GM19395 (cell line): ENCODE data around the gene FAM131C.
A peak's percentile ranks its signal among the peaks of the same experiment; 100 is the strongest.
"Not testable (repeated sequence)": the region's sequence is repeated elsewhere in the genome, so short reads cannot be mapped to it uniquely, and the experiment has no call there.

ENCODE experiments used
- ATAC-seq: cut with Tn5 transposase; IDR thresholded peaks from one replicate; pipeline ENCODE4 v1.9.1; 2021; ENCODE audit warnings: mild to moderate bottlenecking, moderate library complexity; ENCODE audit not compliant: unreplicated experiment

Gene FAM131C

GRCh38 chr1:16107039-16107438 lies 33.6 kb upstream of the FAM131C start:
- not testable (repeated sequence) for ATAC-seq

GRCh38 chr1:16101623-16102022 lies 28.2 kb upstream of the FAM131C start:
- no peak for ATAC-seq

- ATAC-seq: no peak
These were observed 26.0 kb upstream of the FAM131C start for GRCh38 chr1:16099412-16099811.

GRCh38 chr1:16095447-16095846 lies 22.0 kb upstream of the FAM131C start:
- no peak for ATAC-seq

- ATAC-seq: no peak
These were observed 21.2 kb upstream of the FAM131C start for GRCh38 chr1:16094453-16095158.

- ATAC-seq: no peak
These were observed 20.2 kb upstream of the FAM131C start for GRCh38 chr1:16093611-16094010.

GRCh38 chr1:16092923-16093511 lies 19.6 kb upstream of the FAM131C start:
- ATAC-seq: no peak

GRCh38 chr1:16092097-16092922 lies 18.9 kb upstream of the FAM131C start:
- ATAC-seq: no peak

GRCh38 chr1:16091296-16091695 lies 17.8 kb upstream of the FAM131C start:
- ATAC-seq: no peak

- no peak for ATAC-seq
These were observed 16.8 kb upstream of the FAM131C start for GRCh38 chr1:16090076-16090826.

GRCh38 chr1:16088996-16089395 lies 15.5 kb upstream of the FAM131C start:
- no peak for ATAC-seq

GRCh38 chr1:16088351-16088911 lies 15.0 kb upstream of the FAM131C start:
- ATAC-seq: no peak

GRCh38 chr1:16087733-16088132 lies 14.3 kb upstream of the FAM131C start:
- ATAC-seq: no peak

GRCh38 chr1:16085522-16085921 lies 12.1 kb upstream of the FAM131C start:
- no peak for ATAC-seq

GRCh38 chr1:16083486-16083885 lies 10.0 kb upstream of the FAM131C start:
- ATAC-seq: no peak

GRCh38 chr1:16082283-16083038 lies 9.0 kb upstream of the FAM131C start:
- no peak for ATAC-seq

- ATAC-seq: no peak
These were observed 8.2 kb upstream of the FAM131C start for GRCh38 chr1:16081636-16082035.

- ATAC-seq: no peak
These were observed 7.1 kb upstream of the FAM131C start for GRCh38 chr1:16080422-16081150.

- ATAC-seq: peak; percentile 61
These were observed 5.6 kb upstream of the FAM131C start for GRCh38 chr1:16078925-16079656.
